ENCODE results near the gene DGLUCY.
A peak's percentile ranks its signal among the peaks of the same experiment; 100 is the strongest.

The DGLUCY gene

GRCh38 chr14:91250912-91251311 is 137.0 kb downstream of the DGLUCY start:
- H3K4me2 ChIP-seq = peak overlapping the region; percentile 63; the same call in 1 of the 2 replicates
- no peaks in the 10 kb centered on the region for H3K79me2 ChIP-seq (ENCODE audit: insufficient read depth, low read depth)
- no peaks in the 10 kb centered on the region for H4K20me1 ChIP-seq (ENCODE audit: insufficient read depth)
- peaks cover 78% of the 10 kb centered on the region for H3K4me1 ChIP-seq (ENCODE audit: low read depth, poor library complexity, severe bottlenecking)
- H3K27ac ChIP-seq = peak overlapping the region; percentile 70
- no peaks in the 10 kb centered on the region for H3K27me3 ChIP-seq (ENCODE audit: insufficient read depth, low read depth)
- no peak overlapping the region for H3K4me3 ChIP-seq (IDR thresholded peaks at IDR 0.05; ENCODE audit: insufficient read depth, low read depth, low read length)
- TF ChIP-seq, protein P1, sequence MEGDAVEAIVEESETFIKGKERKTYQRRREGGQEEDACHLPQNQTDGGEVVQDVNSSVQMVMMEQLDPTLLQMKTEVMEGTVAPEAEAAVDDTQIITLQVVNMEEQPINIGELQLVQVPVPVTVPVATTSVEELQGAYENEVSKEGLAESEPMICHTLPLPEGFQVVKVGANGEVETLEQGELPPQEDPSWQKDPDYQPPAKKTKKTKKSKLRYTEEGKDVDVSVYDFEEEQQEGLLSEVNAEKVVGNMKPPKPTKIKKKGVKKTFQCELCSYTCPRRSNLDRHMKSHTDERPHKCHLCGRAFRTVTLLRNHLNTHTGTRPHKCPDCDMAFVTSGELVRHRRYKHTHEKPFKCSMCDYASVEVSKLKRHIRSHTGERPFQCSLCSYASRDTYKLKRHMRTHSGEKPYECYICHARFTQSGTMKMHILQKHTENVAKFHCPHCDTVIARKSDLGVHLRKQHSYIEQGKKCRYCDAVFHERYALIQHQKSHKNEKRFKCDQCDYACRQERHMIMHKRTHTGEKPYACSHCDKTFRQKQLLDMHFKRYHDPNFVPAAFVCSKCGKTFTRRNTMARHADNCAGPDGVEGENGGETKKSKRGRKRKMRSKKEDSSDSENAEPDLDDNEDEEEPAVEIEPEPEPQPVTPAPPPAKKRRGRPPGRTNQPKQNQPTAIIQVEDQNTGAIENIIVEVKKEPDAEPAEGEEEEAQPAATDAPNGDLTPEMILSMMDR (conservative IDR thresholded peaks at IDR 0.05; ENCODE audit: low read depth, low read length) = no peak
- H3K36me3 ChIP-seq (ENCODE audit: insufficient read depth) = no peaks in the 10 kb centered on the region
- H3K9ac ChIP-seq = no peak overlapping the region
- no peak overlapping the region for H2AFZ ChIP-seq (ENCODE audit: low read depth)

- Histone ChIP-seq H3K4me2 (peak overlapping the region; percentile 89), H3K27me3 (ENCODE audit: insufficient read depth, low read depth) (no peaks in the 10 kb centered on the region), H3K9ac (peak overlapping the region; percentile 32; the same call in 1 of the 2 replicates), H3K4me1 (ENCODE audit: low read depth, poor library complexity, severe bottlenecking) (peaks cover 56% of the 10 kb centered on the region), H4K20me1 (ENCODE audit: insufficient read depth) (no peaks in the 10 kb centered on the region), H2AFZ (ENCODE audit: low read depth) (peak overlapping the region; percentile 49), H3K4me3 (IDR thresholded peaks at IDR 0.05; ENCODE audit: insufficient read depth, low read depth, low read length) (no peak overlapping the region), H3K36me3 (ENCODE audit: insufficient read depth) (no peaks in the 10 kb centered on the region), H3K27ac (no peak overlapping the region), H3K79me2 (ENCODE audit: insufficient read depth, low read depth) (no peaks in the 10 kb centered on the region)
- TF ChIP-seq, protein P1 (conservative IDR thresholded peaks at IDR 0.05; ENCODE audit: low read depth, low read length) = no peak
These were observed 139.3 kb downstream of the DGLUCY start for GRCh38 chr14:91252871-91253794.

- H2AFZ ChIP-seq (ENCODE audit: low read depth) = peak overlapping the region; percentile 44
- no peaks in the 10 kb centered on the region for H3K36me3 ChIP-seq (ENCODE audit: insufficient read depth)
- no peaks in the 10 kb centered on the region for H4K20me1 ChIP-seq (ENCODE audit: insufficient read depth)
- no peak overlapping the region for H3K9ac ChIP-seq
- no peaks in the 10 kb centered on the region for H3K79me2 ChIP-seq (ENCODE audit: insufficient read depth, low read depth)
- H3K4me2 ChIP-seq = no peak overlapping the region
- no peaks in the 10 kb centered on the region for H3K27me3 ChIP-seq (ENCODE audit: insufficient read depth, low read depth)
- TF ChIP-seq, protein P1 (conservative IDR thresholded peaks at IDR 0.05; ENCODE audit: low read depth, low read length) = no peak
- H3K27ac ChIP-seq = no peak overlapping the region
- H3K4me1 ChIP-seq (ENCODE audit: low read depth, poor library complexity, severe bottlenecking) = peaks cover 51% of the 10 kb centered on the region
- H3K4me3 ChIP-seq (IDR thresholded peaks at IDR 0.05; ENCODE audit: insufficient read depth, low read depth, low read length) = no peak overlapping the region
These were observed 140.0 kb downstream of the DGLUCY start for GRCh38 chr14:91253795-91254323.

GRCh38 chr14:91254461-91254860 is 140.6 kb downstream of the DGLUCY start:
- Histone ChIP-seq H2AFZ (ENCODE audit: low read depth) (no peak overlapping the region), H3K9ac (no peak overlapping the region), H3K27me3 (ENCODE audit: insufficient read depth, low read depth) (no peaks in the 10 kb centered on the region), H3K4me2 (no peak overlapping the region), H4K20me1 (ENCODE audit: insufficient read depth) (no peaks in the 10 kb centered on the region), H3K79me2 (ENCODE audit: insufficient read depth, low read depth) (no peaks in the 10 kb centered on the region), H3K4me1 (ENCODE audit: low read depth, poor library complexity, severe bottlenecking) (peaks cover 45% of the 10 kb centered on the region), H3K36me3 (ENCODE audit: insufficient read depth) (no peaks in the 10 kb centered on the region), H3K4me3 (IDR thresholded peaks at IDR 0.05; ENCODE audit: insufficient read depth, low read depth, low read length) (no peak overlapping the region), H3K27ac (no peak overlapping the region)
- TF ChIP-seq, protein P1 (conservative IDR thresholded peaks at IDR 0.05; ENCODE audit: low read depth, low read length) = no peak

Measured in KMS-11 (cell line).